HCT116 (cell line): Measurements from ENCODE around the gene IER5L. TPM values are rescaled to one million over a fixed set of nuclear protein-coding genes. Genes with fewer than 3 reads are reported as not detected.

ENCODE experiments used
- ATAC-seq: fragments of 200-7000 bp; cut with Tn5 transposase; 2 replicates; pipeline ENCODE4 v1.9.1; 2020; ENCODE audit warnings: mild to moderate bottlenecking, moderate library complexity
- BruUV-seq: library from RNA; stranded (reverse); fragments of 400-500 nt; replicated peaks from 2 replicates; lab custom pipeline; 2021; lab: Mats Ljungman, UMichigan
- CTCF ChIA-PET: fragments of 300-600 bp; sonication (Branson Sonifier 250); formaldehyde crosslinking; loops from one replicate; lab custom pipeline; 2021; ENCODE audit warnings: antibody characterized with exemption; lab: Charles Lee
- POLR2A ChIA-PET: fragments of 300-600, 350-600 bp; sonication (Branson Sonifier 250); formaldehyde crosslinking; loops from one replicate; lab custom pipeline; 2021; ENCODE audit warnings: antibody characterized with exemption; lab: Charles Lee
- RAD21 ChIA-PET, 2 experiments: fragments of 300-600 bp; sonication (Branson Sonifier 250); formaldehyde crosslinking; loops; one replicate each; lab custom pipeline; 2023; ENCODE audit warnings: low total read pairs in 2 of 2; ENCODE audit not compliant: uncharacterized antibody in 2 of 2, unreplicated experiment in 2 of 2, low non-redundant PET in 1 of 2; lab: Charles Lee
- DNase-seq: peaks from one replicate; pipeline ENCODE4 v3.0.0-alpha.2; 2010; ENCODE audit warnings: low read depth, low spot score
- H2AFZ ChIP-seq: fragments of 200-600 bp; shearing (Covaris generic), sonication (generic); 2 replicates; pipeline ENCODE4 v1.6.1; 2017; ENCODE audit warnings: low read depth, mixed run types, mixed read lengths, antibody characterized with exemption, low read length; ENCODE audit not compliant: poor library complexity, severe bottlenecking
- H3K27ac ChIP-seq: 2 replicates; pipeline ENCODE4 v1.5.1; 2012; ENCODE audit warnings: low read depth, low read length
- H3K27me3 ChIP-seq: fragments of 200-600 bp; sonication (generic); 2 replicates; pipeline ENCODE4 v1.6.1; 2016; ENCODE audit warnings: mixed run types, low read length, mixed read lengths; ENCODE audit not compliant: insufficient read depth
- H3K36me3 ChIP-seq, 2 experiments: fragments of 200-500 bp in 1 of 2; fragments of 200-600 bp in 1 of 2; sonication (Bioruptor generic) in 1 of 2; sonication (generic) in 1 of 2; 2 replicates each; pipeline versions ENCODE4 v1.5.1 to v1.6.1; 2014 to 2016; ENCODE audit warnings: low read length in 2 of 2, inconsistent platforms in 1 of 2, mixed read lengths in 1 of 2, mixed run types in 1 of 2; ENCODE audit not compliant: insufficient read depth in 2 of 2, control insufficient read depth in 1 of 2
- H3K4me1 ChIP-seq, 2 experiments: fragments of 200-600 bp in 1 of 2; sonication (generic) in 1 of 2; 2 replicates each; pipeline versions ENCODE4 v1.5.1 to v1.6.1; 2012 to 2017; ENCODE audit warnings: low read length in 2 of 2, inconsistent platforms in 1 of 2, mild to moderate bottlenecking in 1 of 2, mixed read lengths in 1 of 2, mixed run types in 1 of 2, moderate library complexity in 1 of 2; ENCODE audit not compliant: insufficient read depth in 2 of 2, control insufficient read depth in 1 of 2
- H3K4me2 ChIP-seq: fragments of 200-600 bp; sonication (generic); 2 replicates; pipeline ENCODE4 v1.6.1; 2017; ENCODE audit warnings: mixed run types, low read length, mixed read lengths
- H3K4me3 ChIP-seq, 2 experiments: fragments of 200-600 bp in 1 of 2; sonication (generic) in 1 of 2; replicated peaks in 1 of 2; 2 replicates each; pipeline ENCODE4 v1.5.1; 2011 to 2016; ENCODE audit warnings: low read length in 2 of 2, control low read depth in 1 of 2, low read depth in 1 of 2, mild to moderate bottlenecking in 1 of 2, mixed read lengths in 1 of 2, mixed run types in 1 of 2
- H3K79me2 ChIP-seq: fragments of 200-600 bp; sonication (generic); 2 replicates; pipeline ENCODE4 v1.6.1; 2017; ENCODE audit warnings: mild to moderate bottlenecking, mixed run types, low read length, moderate library complexity, mixed read lengths; ENCODE audit not compliant: insufficient read depth
- H3K9ac ChIP-seq: fragments of 200-600 bp; sonication (generic); 2 replicates; pipeline ENCODE4 v1.6.1; 2016; ENCODE audit warnings: low read length, mixed read lengths
- H3K9me2 ChIP-seq: fragments of 200-600 bp; sonication (generic), shearing (Covaris generic); 2 replicates; pipeline ENCODE4 v1.6.1; 2017; ENCODE audit warnings: mixed run types, mild to moderate bottlenecking, moderate library complexity; ENCODE audit not compliant: insufficient read depth
- H3K9me3 ChIP-seq, 2 experiments: fragments of 200-500 bp in 1 of 2; fragments of 200-600 bp in 1 of 2; sonication (Bioruptor generic) in 1 of 2; sonication (generic) in 1 of 2; 2 replicates each; pipeline ENCODE4 v1.6.1; 2014 to 2017; ENCODE audit warnings: low read length in 2 of 2, mixed read lengths in 2 of 2, inconsistent platforms in 1 of 2, low read depth in 1 of 2, mild to moderate bottlenecking in 1 of 2, mixed run types in 1 of 2, moderate library complexity in 1 of 2; ENCODE audit not compliant: control insufficient read depth in 1 of 2, insufficient read depth in 1 of 2
- H4K20me1 ChIP-seq: fragments of 200-600 bp; sonication (generic), shearing (Covaris generic); 2 replicates; pipeline ENCODE4 v1.6.1; 2017; ENCODE audit warnings: mixed run types, mild to moderate bottlenecking, moderate library complexity; ENCODE audit not compliant: insufficient read depth
- ELF1 ChIP-seq: IDR thresholded peaks from 2 replicates; pipeline ENCODE4 v1.6.1; 2012; ENCODE audit warnings: low read depth, borderline replicate concordance
- EZH2 ChIP-seq: fragments of 200-600 bp; sonication (generic); IDR thresholded peaks from 2 replicates; pipeline ENCODE4 v1.6.1; 2017; ENCODE audit warnings: antibody characterized with exemption, mixed run types
- EZH2phosphoT487 ChIP-seq: fragments of 200-600 bp; IDR thresholded peaks from 2 replicates; pipeline ENCODE4 v1.6.1; 2018; ENCODE audit warnings: antibody characterized with exemption, borderline replicate concordance
- POLR2A ChIP-seq: IDR thresholded peaks from 2 replicates; pipeline ENCODE4 v1.7.0; 2011; ENCODE audit warnings: borderline replicate concordance; ENCODE audit not compliant: insufficient read depth, insufficient read length; ENCODE audit errors: extremely low read depth
- POLR2AphosphoS5 ChIP-seq: IDR thresholded peaks from 2 replicates; pipeline ENCODE4 v1.6.1; 2011; ENCODE audit warnings: mild to moderate bottlenecking, low read depth, low read length, moderate library complexity
- SP1 ChIP-seq: IDR thresholded peaks from 2 replicates; pipeline ENCODE4 v1.6.1; 2012; ENCODE audit warnings: low read depth
- TCF7L2 ChIP-seq: IDR thresholded peaks from 2 replicates; pipeline ENCODE4 v1.7.0; 2011; ENCODE audit warnings: borderline replicate concordance, inconsistent platforms; ENCODE audit not compliant: insufficient read depth, insufficient read length; ENCODE audit errors: extremely low read depth
- intact Hi-C: fragments of 100-400 bp; cut with micrococcal nuclease; formaldehyde crosslinking; loops from 2 replicates; pipeline ENCODE4 v1.10.0; 2022
- total RNA-seq: library from RNA; stranded (reverse); gene quantifications from one replicate; pipeline ENCODE4 v1.2.1, GENCODE V29; 2021; ENCODE audit not compliant: unreplicated experiment
- TF ChIP-seq, protein P1 (sequence below): IDR thresholded peaks from 2 replicates; pipeline ENCODE4 v1.6.1; 2012

The IER5L gene
- total RNA-seq, 1 experiment from 2014 or later = 195 TPM

DNA sequence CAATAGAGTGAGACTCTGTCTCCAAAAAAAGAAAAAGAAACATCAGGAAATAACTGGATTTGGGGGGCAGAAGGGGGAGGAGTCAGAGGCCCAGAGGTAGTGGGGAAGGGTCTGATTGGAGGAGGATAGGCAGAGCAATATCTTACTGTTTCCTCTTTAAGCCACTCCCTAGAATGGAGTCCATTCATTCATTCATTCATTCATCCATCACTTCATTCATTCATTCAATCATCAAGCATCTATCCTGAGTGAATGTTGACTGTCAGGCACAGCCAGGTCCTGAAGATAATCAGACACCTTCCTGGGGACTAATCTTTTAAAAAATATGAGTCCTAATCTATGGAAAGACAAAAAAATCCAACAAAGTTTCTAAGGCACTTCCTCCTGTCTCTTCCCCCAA lies 12.9 kb downstream of the IER5L start:
- H3K27me3 ChIP-seq = no peaks in the 10 kb centered on the region
- H3K4me1 ChIP-seq = peaks cover 58 to 74% of the 10 kb centered on the region in 2 experiments
- RAD21 ChIA-PET = no interaction called here
- no TSS peak for BruUV-seq
- H4K20me1 ChIP-seq = no peaks in the 10 kb centered on the region
- H3K9me2 ChIP-seq = no peaks in the 10 kb centered on the region
- intact Hi-C loops = no loop called here
- POLR2A ChIA-PET = interaction anchor here (0.7 to 4.1 kb wide), 3 partner anchors 13 to 152 kb away, joined by 3 to 24 read pairs (median 4); partner anchors contain the start of gene IER5L
- no peak overlapping the region for H3K4me2 ChIP-seq
- TF ChIP-seq SP1 (no peak), POLR2A (no peak), POLR2AphosphoS5 (no peak)
- CTCF ChIA-PET = interaction anchor here (0.7 to 3.5 kb wide), 5 partner anchors 9 to 380 kb away, joined by 3 to 19 read pairs (median 4); no protein-coding TSS in a partner anchor
- H3K36me3 ChIP-seq = no peaks in the 10 kb centered on the region
- ATAC-seq (no peak), DNase-seq (no peak)
- no peaks in the 10 kb centered on the region for H3K9me3 ChIP-seq
- H3K79me2 ChIP-seq = no peaks in the 10 kb centered on the region
- no peak overlapping the region for H2AFZ ChIP-seq
- no peak overlapping the region for H3K4me3 ChIP-seq
- H3K27ac ChIP-seq = no peak overlapping the region
- no peak overlapping the region for H3K9ac ChIP-seq

DNA sequence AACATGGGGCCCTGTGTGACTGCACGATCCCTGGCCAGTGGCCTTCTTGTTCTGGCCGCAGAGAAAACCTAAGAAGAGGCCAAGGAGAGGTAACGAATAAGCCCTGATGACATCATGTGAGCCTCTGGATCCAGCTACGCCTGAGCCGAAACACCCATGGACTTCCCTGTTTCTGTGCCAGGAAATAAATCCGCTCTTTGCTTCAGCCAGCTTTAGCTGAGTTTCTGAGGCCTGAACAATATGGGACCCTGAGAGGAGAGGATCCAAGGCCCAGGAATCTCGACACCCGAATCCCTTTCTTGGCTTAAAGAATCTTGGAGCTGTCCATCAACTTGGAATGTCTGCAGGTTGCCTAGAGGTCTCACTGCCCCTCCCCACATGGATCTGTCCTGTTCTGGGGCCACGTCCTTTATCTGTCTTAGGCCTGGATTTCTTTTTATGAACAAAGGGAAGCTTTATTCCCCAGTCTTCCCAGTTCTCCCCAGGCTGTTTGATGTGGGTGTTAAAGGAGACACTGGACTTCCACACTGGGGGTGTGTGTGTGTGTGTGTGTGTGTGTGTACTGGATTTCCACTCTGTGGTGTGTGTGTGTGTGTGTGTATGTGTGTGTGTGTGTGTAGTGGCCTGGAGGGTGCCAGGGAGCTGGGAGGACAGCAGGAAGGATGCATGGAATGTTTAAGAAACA lies 13.7 kb downstream of the IER5L start:
- Histone ChIP-seq H4K20me1 (no peaks in the 10 kb centered on the region), H2AFZ (no peak overlapping the region), H3K4me1 (peaks cover 54 to 67% of the 10 kb centered on the region in 2 experiments), H3K9me2 (no peaks in the 10 kb centered on the region), H3K9ac (peak overlapping the region; percentile 5; the same call in 1 of the 2 replicates), H3K4me3 (no peak overlapping the region), H3K9me3 (no peaks in the 10 kb centered on the region), H3K4me2 (peak overlapping the region; percentile 28; the same call in 1 of the 2 replicates), H3K27ac (peak overlapping the region; percentile 33), H3K36me3 (no peaks in the 10 kb centered on the region), H3K27me3 (no peaks in the 10 kb centered on the region), H3K79me2 (no peaks in the 10 kb centered on the region)
- ATAC-seq (no peak), DNase-seq (no peak)
- ChIA-PET RAD21 (no interaction called here), POLR2A (interaction anchor here (0.7 to 1.5 kb wide), 2 partner anchors 14 to 153 kb away, joined by 3 to 4 read pairs; partner anchors contain the start of gene IER5L), CTCF (interaction anchor here (0.7 to 1.6 kb wide), 4 partner anchors 10 to 381 kb away, joined by 3 to 5 read pairs (median 4); no protein-coding TSS in a partner anchor)
- BruUV-seq = no TSS peak
- intact Hi-C loops = no loop called here
- no peak for TF ChIP-seq TCF7L2
- no peak for TF ChIP-seq EZH2phosphoT487
- no peak for TF ChIP-seq POLR2AphosphoS5
- TF ChIP-seq, protein P1, sequence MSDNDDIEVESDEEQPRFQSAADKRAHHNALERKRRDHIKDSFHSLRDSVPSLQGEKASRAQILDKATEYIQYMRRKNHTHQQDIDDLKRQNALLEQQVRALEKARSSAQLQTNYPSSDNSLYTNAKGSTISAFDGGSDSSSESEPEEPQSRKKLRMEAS = no peak
- TF ChIP-seq ELF1 = no peak
- no peak for TF ChIP-seq EZH2
